ENCODE data around the gene MPO. TPM values are rescaled to one million over a fixed set of nuclear protein-coding genes. Genes with fewer than 3 reads are reported as not detected.

Gene MPO
- total and polyA plus RNA-seq, 9 of the 15 experiments (the other 6 are each of a cell fraction or from before 2014, with no cell fraction given) = 0.04 to 0.47 (median 0.39) TPM; not detected in 6

DNA sequence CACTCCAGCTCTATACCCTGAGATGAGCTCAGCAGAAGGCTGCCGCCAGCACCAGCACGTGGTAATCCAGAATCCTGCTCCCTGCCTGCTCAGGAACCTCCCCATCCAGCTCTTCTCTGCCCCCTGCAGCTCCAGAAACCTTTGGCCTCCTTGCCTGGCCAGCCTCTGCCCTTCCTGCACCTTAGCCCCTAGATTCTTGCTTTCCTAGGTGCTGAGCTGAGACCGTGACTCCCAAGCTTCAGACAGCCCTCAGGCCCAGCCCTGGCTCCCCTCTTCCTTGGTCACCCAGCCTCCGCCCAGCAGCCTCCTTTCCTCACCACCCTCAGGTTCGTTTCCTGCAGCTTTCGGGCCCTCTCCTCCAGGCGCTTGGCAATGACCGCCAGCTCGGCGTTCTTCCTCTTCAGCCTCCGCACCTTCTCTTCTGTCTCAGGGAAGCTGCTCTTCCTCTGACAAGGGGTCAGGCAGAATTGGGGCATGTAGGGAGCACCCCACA is 45.3 kb upstream of the MPO start (continued):
- TF ChIP-seq, protein P1, sequence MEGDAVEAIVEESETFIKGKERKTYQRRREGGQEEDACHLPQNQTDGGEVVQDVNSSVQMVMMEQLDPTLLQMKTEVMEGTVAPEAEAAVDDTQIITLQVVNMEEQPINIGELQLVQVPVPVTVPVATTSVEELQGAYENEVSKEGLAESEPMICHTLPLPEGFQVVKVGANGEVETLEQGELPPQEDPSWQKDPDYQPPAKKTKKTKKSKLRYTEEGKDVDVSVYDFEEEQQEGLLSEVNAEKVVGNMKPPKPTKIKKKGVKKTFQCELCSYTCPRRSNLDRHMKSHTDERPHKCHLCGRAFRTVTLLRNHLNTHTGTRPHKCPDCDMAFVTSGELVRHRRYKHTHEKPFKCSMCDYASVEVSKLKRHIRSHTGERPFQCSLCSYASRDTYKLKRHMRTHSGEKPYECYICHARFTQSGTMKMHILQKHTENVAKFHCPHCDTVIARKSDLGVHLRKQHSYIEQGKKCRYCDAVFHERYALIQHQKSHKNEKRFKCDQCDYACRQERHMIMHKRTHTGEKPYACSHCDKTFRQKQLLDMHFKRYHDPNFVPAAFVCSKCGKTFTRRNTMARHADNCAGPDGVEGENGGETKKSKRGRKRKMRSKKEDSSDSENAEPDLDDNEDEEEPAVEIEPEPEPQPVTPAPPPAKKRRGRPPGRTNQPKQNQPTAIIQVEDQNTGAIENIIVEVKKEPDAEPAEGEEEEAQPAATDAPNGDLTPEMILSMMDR (IDR thresholded peaks at IDR 0.05 in 2 of 3, conservative IDR thresholded peaks at IDR 0.05 in 1 of 3; ENCODE audit: insufficient read depth in 2 of 3, low read depth in 1 of 3, low read length in 3 of 3) = peak; percentile 24 to 34 (median 26); a peak in 3 of 6 replicates

- Histone ChIP-seq H3K36me3 (ENCODE audit: control insufficient read depth, insufficient read depth, low read length) (peaks cover 8% of the 10 kb centered on the region), H3K9me3 (replicated peaks; ENCODE audit: control insufficient read depth, insufficient read depth, low read depth, low read length) (no peaks in the 10 kb centered on the region), H3K9ac (ENCODE audit: insufficient read depth in 1 of 2, low read depth in 2 of 2, low read length in 2 of 2) (peak overlapping the region in 1 of 2 experiments; percentile 23; a peak in 1 of 4 replicates), H3K4me2 (ENCODE audit: insufficient read depth, low read length) (no peak overlapping the region), H4K20me1 (replicated peaks; ENCODE audit: control insufficient read depth, insufficient read depth, low read length) (peaks cover 18% of the 10 kb centered on the region), H3K27ac (ENCODE audit: extremely low read depth, low read depth, low read length) (no peak overlapping the region), H2AFZ (ENCODE audit: low read depth, low read length) (no peak overlapping the region), H3K79me2 (ENCODE audit: control insufficient read depth, insufficient read depth, low read length) (peaks cover 27% of the 10 kb centered on the region), H3K4me3 (no peak overlapping the region), H3K27me3 (ENCODE audit: control insufficient read depth in 2 of 2, insufficient read depth in 2 of 2, low read length in 2 of 2) (no peaks in the 10 kb centered on the region), H3K4me1 (replicated peaks in 1 of 2; ENCODE audit: control insufficient read depth in 2 of 2, insufficient read depth in 2 of 2, low read length in 2 of 2) (peaks cover 17 to 59% of the 10 kb centered on the region in 2 experiments), H3K9me1 (ENCODE audit: control insufficient read depth, insufficient read depth, low read length) (peaks cover 3% of the 10 kb centered on the region)
- WGBS (ENCODE audit: insufficient coverage, low coverage, missing lambda C conversion rate) = 68% methylated on average over 8 of the region's 11 CpGs
- intact Hi-C loops (cut with micrococcal nuclease) = no loop called here
- ChIA-PET CTCF (ENCODE audit: low intra/inter-chr PET ratio) (no interaction called here), POLR2A (interaction anchor here (0.6 to 3.2 kb wide), 14 partner anchors 9 to 344 kb away, joined by 3 to 42 read pairs (median 4); partner anchors contain the start of gene RNF43)
- DNase-seq (ENCODE audit: extremely low read depth in 1 of 4, low spot score in 3 of 4) (no peak), ATAC-seq (no peak), FAIRE-seq (no peak)
- no TSS peak for BruUV-seq (replicated peaks)
- TF ChIP-seq GABPB1 (CRISPR knock-in tag; IDR thresholded peaks at IDR 0.05) = 0 out of 2 replicates have a peak, but pooled peaks have one; percentile 1
- no peak for TF ChIP-seq PHTF2 (CRISPR knock-in tag; IDR thresholded peaks at IDR 0.05)
- TF ChIP-seq RBM22 (IDR thresholded peaks at IDR 0.05; ENCODE audit: low read depth, low read length, poor library complexity, severe bottlenecking) = peak; percentile 66
- TF ChIP-seq RUNX1 (IDR thresholded peaks at IDR 0.05; ENCODE audit: low read depth) = no peak
- peak; percentile 69; the same call in 1 of the 2 replicates for TF ChIP-seq RFX1 (IDR thresholded peaks at IDR 0.05)
- TF ChIP-seq POLR2A (conservative IDR thresholded peaks at IDR 0.05) = peak; percentile 29
- peak; percentile 45; the same call in 1 of the 2 replicates for TF ChIP-seq MAX (CRISPR knock-in tag; IDR thresholded peaks at IDR 0.05)
- in situ Hi-C loops (cut with MboI) = no loop called here
Measured at GRCh38 chr17:58325289-58325726, 44.6 kb upstream of the MPO start.
